Parathyroid adenoma (tissue), 2 donors: ENCODE data around the gene TFB1M.
"Not testable (repeated sequence)": the region's sequence is repeated elsewhere in the genome, so short reads cannot be mapped to it uniquely, and the experiment has no call there.

ENCODE experiments used
- H2AFZ ChIP-seq: fragments of 300-600 bp; sonication (generic); one replicate; pipeline ENCODE4 v1.7.0; 2017; ENCODE audit warnings: antibody characterized with exemption, mild to moderate bottlenecking
- H3K27ac ChIP-seq: fragments of 300-600 bp; sonication (generic); one replicate; pipeline ENCODE4 v1.7.0; 2017
- H3K27me3 ChIP-seq: fragments of 300-600 bp; sonication (generic); one replicate; pipeline ENCODE4 v1.7.0; 2017; ENCODE audit warnings: low read length; ENCODE audit not compliant: control insufficient read depth, insufficient read depth
- H3K36me3 ChIP-seq: fragments of 300-600 bp; sonication (generic); one replicate; pipeline ENCODE4 v1.7.0; 2017; ENCODE audit warnings: low read length; ENCODE audit not compliant: control insufficient read depth, insufficient read depth
- H3K4me1 ChIP-seq: fragments of 300-600 bp; sonication (generic); one replicate; pipeline ENCODE4 v1.7.0; 2017; ENCODE audit warnings: control low read depth
- H3K4me2 ChIP-seq: fragments of 300-600 bp; sonication (generic); one replicate; pipeline ENCODE4 v1.7.0; 2017; ENCODE audit warnings: low read length
- H3K4me3 ChIP-seq: fragments of 300-600 bp; sonication (generic); one replicate; pipeline ENCODE4 v1.7.0; 2017; ENCODE audit warnings: low read depth, low read length
- H3K79me2 ChIP-seq: fragments of 300-600 bp; sonication (generic); one replicate; pipeline ENCODE4 v1.7.0; 2017; ENCODE audit warnings: control low read depth
- H3K9ac ChIP-seq: fragments of 300-600 bp; sonication (generic); one replicate; pipeline ENCODE4 v1.7.0; 2017; ENCODE audit warnings: mild to moderate bottlenecking
- H3K9me3 ChIP-seq: fragments of 300-600 bp; sonication (generic); one replicate; pipeline ENCODE4 v1.7.0; 2017; ENCODE audit warnings: low read length; ENCODE audit not compliant: control insufficient read depth
- CTCF ChIP-seq: fragments of 300-600 bp; sonication (generic); IDR thresholded peaks from one replicate; pipeline ENCODE4 v1.7.0; 2017; ENCODE audit warnings: antibody characterized with exemption, mild to moderate bottlenecking
- donor health status: primary hyperparathyroidism.

Gene TFB1M

DNA sequence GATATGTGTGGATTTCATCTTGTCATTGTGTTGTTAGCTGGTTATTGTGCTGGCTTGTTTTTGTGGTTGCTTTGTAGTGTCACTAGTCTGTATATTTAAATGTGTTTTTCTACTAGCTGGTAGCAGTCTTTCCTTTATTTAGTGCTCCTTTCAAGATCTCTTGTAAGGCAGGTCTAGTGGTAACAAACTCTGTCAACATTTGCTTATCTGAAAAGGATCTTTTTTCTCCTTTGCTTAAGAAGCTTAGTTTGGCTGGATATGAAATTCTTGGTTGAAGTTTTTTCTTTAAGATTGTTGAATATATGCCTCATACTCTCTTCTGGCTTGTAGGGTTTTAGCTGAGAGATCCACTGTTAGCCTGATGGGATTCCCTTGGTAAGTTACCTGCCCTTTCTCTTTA lies 32.7 kb upstream of the TFB1M start:
- H3K79me2 ChIP-seq = no peaks in the 10 kb centered on the region
- no peak overlapping the region for H3K4me3 ChIP-seq
- H3K4me2 ChIP-seq = no peak overlapping the region
- H3K36me3 ChIP-seq = no peaks in the 10 kb centered on the region
- H3K4me1 ChIP-seq = no peaks in the 10 kb centered on the region
- no peak for TF ChIP-seq CTCF
- no peaks in the 10 kb centered on the region for H3K9me3 ChIP-seq
- H3K9ac ChIP-seq = no peak overlapping the region
- no peaks in the 10 kb centered on the region for H3K27me3 ChIP-seq
- no peak overlapping the region for H3K27ac ChIP-seq
- no peak overlapping the region for H2AFZ ChIP-seq

GRCh38 chr6:155344341-155345006 lies 30.2 kb upstream of the TFB1M start:
- Histone ChIP-seq H3K9ac (no peak overlapping the region), H2AFZ (no peak overlapping the region), H3K36me3 (no peaks in the 10 kb centered on the region), H3K27me3 (no peaks in the 10 kb centered on the region), H3K27ac (no peak overlapping the region), H3K9me3 (no peaks in the 10 kb centered on the region), H3K79me2 (no peaks in the 10 kb centered on the region), H3K4me2 (no peak overlapping the region), H3K4me3 (no peak overlapping the region), H3K4me1 (no peaks in the 10 kb centered on the region)
- TF ChIP-seq CTCF = no peak

GRCh38 chr6:155341130-155341828 lies 27.0 kb upstream of the TFB1M start:
- no peak for TF ChIP-seq CTCF
- Histone ChIP-seq H3K4me3 (no peak overlapping the region), H3K9ac (no peak overlapping the region), H3K4me2 (no peak overlapping the region), H3K79me2 (no peaks in the 10 kb centered on the region), H3K4me1 (no peaks in the 10 kb centered on the region), H3K9me3 (no peaks in the 10 kb centered on the region), H3K36me3 (no peaks in the 10 kb centered on the region), H2AFZ (no peak overlapping the region), H3K27me3 (no peaks in the 10 kb centered on the region), H3K27ac (no peak overlapping the region)

DNA sequence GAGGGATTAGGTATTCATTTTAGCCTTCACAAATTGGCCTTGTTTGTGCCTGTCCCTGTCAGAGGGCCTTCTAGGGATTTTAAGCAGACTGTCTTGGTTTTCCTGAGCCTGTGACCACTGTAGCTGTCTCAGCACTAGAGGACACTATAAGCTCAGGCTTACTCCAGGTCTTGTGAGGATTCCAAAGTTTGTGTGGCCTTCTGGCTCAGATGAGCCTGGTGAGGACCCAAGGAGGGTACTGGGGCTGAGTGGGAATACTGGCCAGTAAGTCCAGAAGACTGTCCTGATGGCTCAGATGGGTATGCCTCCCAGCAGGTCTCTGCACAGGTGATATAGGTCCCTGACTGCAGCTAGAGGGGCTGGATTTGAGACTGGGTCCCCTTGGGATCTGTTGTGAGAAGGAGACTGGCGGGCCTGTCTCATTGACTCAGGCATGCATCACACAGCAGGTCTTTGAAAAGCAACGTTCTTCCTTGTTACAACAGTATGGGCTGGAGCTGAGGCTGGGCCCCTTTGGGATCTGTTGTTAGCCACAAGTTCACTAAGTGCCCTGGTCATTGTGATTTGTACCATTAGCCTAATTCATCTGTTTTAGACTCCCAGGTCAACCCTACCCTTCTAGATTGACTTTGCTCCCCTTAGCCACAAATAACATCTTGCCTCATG lies 26.3 kb upstream of the TFB1M start:
- no peak for TF ChIP-seq CTCF
- no peak overlapping the region for H3K4me3 ChIP-seq
- H3K4me1 ChIP-seq = no peaks in the 10 kb centered on the region
- no peak overlapping the region for H3K4me2 ChIP-seq
- H3K36me3 ChIP-seq = no peaks in the 10 kb centered on the region
- no peak overlapping the region for H2AFZ ChIP-seq
- no peak overlapping the region for H3K27ac ChIP-seq
- no peaks in the 10 kb centered on the region for H3K9me3 ChIP-seq
- no peaks in the 10 kb centered on the region for H3K79me2 ChIP-seq
- H3K9ac ChIP-seq = no peak overlapping the region
- H3K27me3 ChIP-seq = no peaks in the 10 kb centered on the region

DNA sequence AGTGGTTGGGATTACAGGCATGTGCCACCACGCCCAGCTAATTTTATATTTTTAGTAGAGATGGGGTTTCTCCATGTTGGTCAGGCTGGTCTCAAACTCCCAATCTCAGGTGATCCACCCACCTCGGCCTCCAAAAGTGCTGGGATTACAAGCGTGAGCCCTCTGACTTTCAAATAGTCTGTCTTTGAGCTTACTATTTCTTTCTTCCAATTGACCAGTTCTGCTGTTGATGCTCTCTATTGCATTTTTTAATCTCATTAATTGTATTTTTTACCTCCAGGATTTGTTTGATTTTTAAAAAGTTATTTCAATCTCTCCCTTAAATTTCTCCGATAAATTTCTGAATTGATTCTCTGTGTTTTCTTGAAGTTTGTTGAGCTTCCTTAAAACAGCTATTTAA lies 25.6 kb upstream of the TFB1M start:
- H3K9me3 ChIP-seq, H3K27me3 ChIP-seq, H3K79me2 ChIP-seq, H3K4me2 ChIP-seq, H3K4me3 ChIP-seq, H3K36me3 ChIP-seq, H3K4me1 ChIP-seq, H3K27ac ChIP-seq, H3K9ac ChIP-seq, H2AFZ ChIP-seq: not testable (repeated sequence)

GRCh38 chr6:155338237-155338636 lies 24.0 kb upstream of the TFB1M start:
- H3K4me2 ChIP-seq, H3K4me3 ChIP-seq, H3K4me1 ChIP-seq, H3K27ac ChIP-seq, H3K9ac ChIP-seq, H3K79me2 ChIP-seq, H2AFZ ChIP-seq, H3K9me3 ChIP-seq, H3K27me3 ChIP-seq, H3K36me3 ChIP-seq: not testable (repeated sequence)
